Loucy (cell line): Measurements from ENCODE around the gene CIB4.

ENCODE experiments used
- H2AFZ ChIP-seq: fragments of 200-600 bp; sonication (generic); 2 replicates; pipeline ENCODE4 v1.6.0; 2016; ENCODE audit warnings: antibody characterized with exemption, mild to moderate bottlenecking, low read length, moderate library complexity
- H3F3A ChIP-seq: fragments of 200-600 bp; 2 replicates; pipeline ENCODE4 v1.6.0; 2016; ENCODE audit warnings: antibody characterized with exemption, low read depth, mild to moderate bottlenecking
- H3K27me3 ChIP-seq: fragments of 200-600 bp; sonication (generic); 2 replicates; pipeline ENCODE4 v1.6.1; 2014; ENCODE audit warnings: low read length, mild to moderate bottlenecking; ENCODE audit not compliant: insufficient read depth, poor library complexity, severe bottlenecking
- H3K36me3 ChIP-seq: fragments of 200-600 bp; sonication (generic); 2 replicates; pipeline ENCODE4 v1.6.1; 2016; ENCODE audit warnings: low read length; ENCODE audit not compliant: insufficient read depth
- H3K4me1 ChIP-seq: fragments of 200-600 bp; sonication (generic); 2 replicates; pipeline ENCODE4 v1.5.1; 2014; ENCODE audit warnings: low read length, mild to moderate bottlenecking; ENCODE audit not compliant: insufficient read depth, poor library complexity, severe bottlenecking
- H3K4me2 ChIP-seq: fragments of 200-600 bp; sonication (generic); 2 replicates; pipeline ENCODE4 v1.6.0; 2014; ENCODE audit warnings: antibody characterized with exemption, low read length, low read depth, mild to moderate bottlenecking; ENCODE audit not compliant: poor library complexity, severe bottlenecking
- H3K4me3 ChIP-seq: fragments of 200-600 bp; sonication (generic); 2 replicates; pipeline ENCODE4 v1.5.1; 2014; ENCODE audit warnings: low read length, mild to moderate bottlenecking, mixed read lengths; ENCODE audit not compliant: poor library complexity, severe bottlenecking
- H3K79me2 ChIP-seq: fragments of 200-600 bp; sonication (generic); 2 replicates; pipeline ENCODE4 v1.6.1; 2014; ENCODE audit warnings: low read length; ENCODE audit not compliant: insufficient read depth
- H3K9ac ChIP-seq: fragments of 200-600 bp; sonication (generic); 2 replicates; pipeline ENCODE4 v1.6.0; 2014; ENCODE audit warnings: mild to moderate bottlenecking, low read depth, low read length, moderate library complexity; ENCODE audit not compliant: poor library complexity, severe bottlenecking
- H3K9me2 ChIP-seq: fragments of 200-600 bp; sonication (generic); replicated peaks from 2 replicates; pipeline ENCODE4 v1.6.1; 2016; ENCODE audit warnings: low read depth, low read length, mixed read lengths
- H3K9me3 ChIP-seq: fragments of 200-600 bp; sonication (generic); 2 replicates; pipeline ENCODE4 v1.6.1; 2014; ENCODE audit warnings: mild to moderate bottlenecking, antibody characterized with exemption, low read length, low read depth; ENCODE audit not compliant: insufficient read depth
- H4K20me1 ChIP-seq: fragments of 200-600 bp; sonication (generic); 2 replicates; pipeline ENCODE4 v1.6.0; 2014; ENCODE audit warnings: antibody characterized with exemption, low read length, mild to moderate bottlenecking; ENCODE audit not compliant: insufficient read depth, poor library complexity, severe bottlenecking
- EZH2phosphoT487 ChIP-seq: fragments of 200-600 bp; IDR thresholded peaks from 2 replicates; pipeline ENCODE4 v1.6.1; 2018; ENCODE audit warnings: antibody characterized with exemption, mild to moderate bottlenecking, moderate library complexity, borderline replicate concordance
- TF ChIP-seq, protein P1 (sequence below): fragments of 200-600 bp; sonication (generic); conservative IDR thresholded peaks from 2 replicates; pipeline ENCODE4 v1.5.1; 2014; ENCODE audit warnings: mild to moderate bottlenecking, antibody characterized with exemption, low read length

Gene CIB4

DNA sequence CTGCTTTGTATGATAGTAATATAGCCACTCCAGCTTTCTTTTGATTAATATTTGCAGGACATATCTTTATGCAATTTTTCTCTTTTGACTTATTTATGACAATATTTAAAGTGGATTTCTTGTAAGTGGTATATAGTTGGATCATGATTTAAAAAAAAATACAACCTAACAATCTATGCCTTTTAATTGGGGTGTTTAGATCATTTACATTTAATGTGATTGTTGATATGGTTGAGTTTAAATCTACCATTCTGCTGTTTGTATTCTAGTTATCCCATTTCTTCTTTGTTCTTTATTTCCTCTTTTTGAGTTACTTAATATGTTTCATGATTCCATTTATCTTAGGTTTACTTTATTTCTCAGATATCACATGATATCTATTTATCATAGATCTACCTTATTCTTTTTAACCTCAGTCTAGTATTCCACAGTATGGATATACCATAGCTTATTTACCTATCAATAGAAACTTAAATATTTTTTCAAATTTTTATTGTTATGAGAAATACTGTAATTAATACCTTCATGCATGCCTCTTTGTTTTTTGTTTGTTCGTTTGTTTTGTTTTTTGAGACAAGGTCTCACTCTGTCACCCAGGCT lies 19.3 kb upstream of the CIB4 start:
- no peak overlapping the region for H3K9ac ChIP-seq
- no peak overlapping the region for H2AFZ ChIP-seq
- TF ChIP-seq, protein P1, sequence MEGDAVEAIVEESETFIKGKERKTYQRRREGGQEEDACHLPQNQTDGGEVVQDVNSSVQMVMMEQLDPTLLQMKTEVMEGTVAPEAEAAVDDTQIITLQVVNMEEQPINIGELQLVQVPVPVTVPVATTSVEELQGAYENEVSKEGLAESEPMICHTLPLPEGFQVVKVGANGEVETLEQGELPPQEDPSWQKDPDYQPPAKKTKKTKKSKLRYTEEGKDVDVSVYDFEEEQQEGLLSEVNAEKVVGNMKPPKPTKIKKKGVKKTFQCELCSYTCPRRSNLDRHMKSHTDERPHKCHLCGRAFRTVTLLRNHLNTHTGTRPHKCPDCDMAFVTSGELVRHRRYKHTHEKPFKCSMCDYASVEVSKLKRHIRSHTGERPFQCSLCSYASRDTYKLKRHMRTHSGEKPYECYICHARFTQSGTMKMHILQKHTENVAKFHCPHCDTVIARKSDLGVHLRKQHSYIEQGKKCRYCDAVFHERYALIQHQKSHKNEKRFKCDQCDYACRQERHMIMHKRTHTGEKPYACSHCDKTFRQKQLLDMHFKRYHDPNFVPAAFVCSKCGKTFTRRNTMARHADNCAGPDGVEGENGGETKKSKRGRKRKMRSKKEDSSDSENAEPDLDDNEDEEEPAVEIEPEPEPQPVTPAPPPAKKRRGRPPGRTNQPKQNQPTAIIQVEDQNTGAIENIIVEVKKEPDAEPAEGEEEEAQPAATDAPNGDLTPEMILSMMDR, result no peak
- no peak for TF ChIP-seq EZH2phosphoT487
- H3K79me2 ChIP-seq, result no peaks in the 10 kb centered on the region
- peaks cover 13% of the 10 kb centered on the region; the same call in 1 of the 2 replicates for H3K9me3 ChIP-seq
- no peaks in the 10 kb centered on the region for H3F3A ChIP-seq
- no peaks in the 10 kb centered on the region for H3K27me3 ChIP-seq
- H4K20me1 ChIP-seq, result no peaks in the 10 kb centered on the region
- H3K4me1 ChIP-seq, result no peaks in the 10 kb centered on the region
- H3K4me3 ChIP-seq, result no peak overlapping the region
- no peak overlapping the region for H3K4me2 ChIP-seq
- H3K36me3 ChIP-seq, result no peaks in the 10 kb centered on the region
- no peaks in the 10 kb centered on the region for H3K9me2 ChIP-seq

DNA sequence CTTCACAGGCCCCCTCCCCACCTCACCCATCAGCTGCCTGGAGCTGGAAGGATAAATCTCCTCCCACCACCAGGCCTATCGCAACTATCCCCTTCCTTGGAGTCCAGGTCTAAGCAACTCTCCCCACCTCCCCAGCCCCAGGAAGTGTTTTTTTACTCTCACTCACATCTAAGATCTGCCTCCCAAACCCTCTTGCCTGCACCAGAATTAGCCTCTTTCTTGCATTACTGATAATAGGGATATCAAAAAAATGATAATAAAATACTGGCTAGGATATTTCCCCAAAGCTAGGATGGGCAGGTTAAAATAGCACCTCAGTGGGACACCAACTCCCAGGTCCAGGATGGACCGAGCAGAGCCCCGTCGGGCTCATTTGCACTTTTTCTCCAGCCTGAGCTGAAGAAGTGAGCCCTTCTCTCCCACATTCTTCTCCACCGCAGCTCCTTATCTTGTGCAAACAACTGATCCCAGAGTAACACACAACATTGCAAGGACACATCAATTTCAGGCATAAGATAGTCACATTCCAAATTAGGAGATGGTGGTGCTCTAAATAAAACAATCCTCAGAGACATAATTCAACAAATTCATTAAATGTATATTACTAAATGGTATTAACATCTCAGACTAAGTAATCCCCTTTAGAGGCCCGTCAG lies 17.7 kb upstream of the CIB4 start:
- Histone ChIP-seq H3K79me2 (no peaks in the 10 kb centered on the region), H3K36me3 (no peaks in the 10 kb centered on the region), H3K27me3 (no peaks in the 10 kb centered on the region), H2AFZ (no peak overlapping the region), H3K4me2 (no peak overlapping the region), H4K20me1 (no peaks in the 10 kb centered on the region), H3K9me2 (no peaks in the 10 kb centered on the region), H3K4me1 (no peaks in the 10 kb centered on the region), H3K4me3 (no peak overlapping the region), H3F3A (no peaks in the 10 kb centered on the region), H3K9ac (no peak overlapping the region), H3K9me3 (peaks cover 13% of the 10 kb centered on the region; the same call in 1 of the 2 replicates)
- TF ChIP-seq EZH2phosphoT487, result no peak
- TF ChIP-seq, protein P1, result no peak

DNA sequence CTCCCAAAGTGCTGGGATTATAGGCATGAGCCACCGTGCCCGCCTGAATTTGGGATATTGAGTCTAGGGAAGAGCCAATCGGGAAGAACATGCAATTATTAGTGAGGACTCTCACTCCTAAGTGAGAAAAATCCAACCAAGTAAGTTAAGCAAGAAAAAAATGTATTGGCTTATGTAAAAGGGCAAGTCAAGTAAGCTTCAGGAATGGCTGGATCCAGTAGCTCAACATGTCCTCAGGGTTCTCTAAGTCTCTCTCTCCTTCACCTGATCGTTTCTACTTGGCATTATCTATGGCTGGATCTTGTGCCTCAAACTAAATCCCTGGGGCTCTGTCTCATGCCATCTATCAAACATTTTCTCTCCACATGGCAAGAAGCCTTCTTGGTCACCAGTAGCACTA lies 16.1 kb upstream of the CIB4 start:
- Histone ChIP-seq H2AFZ (no peak overlapping the region), H4K20me1 (no peaks in the 10 kb centered on the region), H3K36me3 (no peaks in the 10 kb centered on the region), H3K9me2 (no peaks in the 10 kb centered on the region), H3K9me3 (peaks cover 13% of the 10 kb centered on the region; the same call in 1 of the 2 replicates), H3K9ac (no peak overlapping the region), H3F3A (no peaks in the 10 kb centered on the region), H3K4me2 (no peak overlapping the region), H3K4me3 (no peak overlapping the region), H3K4me1 (no peaks in the 10 kb centered on the region), H3K79me2 (no peaks in the 10 kb centered on the region), H3K27me3 (no peaks in the 10 kb centered on the region)
- TF ChIP-seq, protein P1, result no peak
- no peak for TF ChIP-seq EZH2phosphoT487
